GM18951 (cell line): ENCODE results near the gene MXD1.

Source experiments
- POLR2A ChIP-seq: IDR thresholded peaks from 4 replicates; pipeline ENCODE4 v1.6.1; 2011; ENCODE audit warnings: mild to moderate bottlenecking; ENCODE audit not compliant: insufficient read length, insufficient read depth; ENCODE audit errors: extremely low read depth
- in situ Hi-C: fragments of 300-500 bp; cut with MboI; formaldehyde crosslinking; loops from one replicate; pipeline ENCODE4 v1.12.0; 2022; ENCODE audit warnings: low sequenced_read_pairs, mixed read lengths, inconsistent platforms; ENCODE audit not compliant: unreplicated experiment

MXD1 gene

DNA sequence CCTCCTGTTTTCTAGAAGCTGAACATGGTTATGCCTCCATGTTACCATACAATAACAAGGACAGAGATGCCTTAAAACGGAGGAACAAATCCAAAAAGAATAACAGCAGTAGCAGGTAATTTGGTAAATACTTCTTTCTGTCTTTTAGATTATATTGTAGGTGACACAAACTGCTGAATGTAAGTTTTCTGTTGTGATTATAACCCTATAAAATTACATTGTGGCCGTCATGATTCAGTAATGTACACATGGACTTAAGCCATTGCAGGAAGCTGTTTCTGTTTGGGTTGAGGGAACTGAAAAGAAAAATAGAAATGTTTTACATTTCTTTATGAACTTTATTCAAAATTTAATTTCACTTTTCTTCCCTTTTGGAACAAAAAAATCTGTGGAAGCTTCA is 1.2 kb downstream of the MXD1 start:
- TF ChIP-seq POLR2A: no peak
- in situ Hi-C loops: loop anchor here (10.0 kb wide), 1 partner anchor 159 kb away; no protein-coding TSS in a partner anchor

DNA sequence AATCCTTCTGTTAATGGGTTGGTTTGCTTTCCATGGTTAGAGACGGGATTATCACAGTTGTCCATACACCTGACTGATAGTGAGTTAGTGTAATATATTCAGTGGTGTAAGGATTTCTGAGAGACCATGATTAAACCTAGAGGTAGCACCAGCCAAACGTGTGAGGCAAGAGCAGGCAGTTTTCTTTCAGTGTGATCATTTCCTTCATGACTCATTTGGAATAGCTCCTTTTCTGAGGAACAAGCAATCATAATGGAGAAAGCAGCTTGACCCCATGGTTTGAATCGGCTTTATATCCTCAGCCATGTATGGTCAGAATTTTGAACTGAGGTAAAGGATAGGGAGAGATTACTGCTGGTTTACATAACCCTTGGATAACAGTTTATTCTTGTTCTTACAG is 2.9 kb downstream of the MXD1 start:
- no peak for TF ChIP-seq POLR2A
- in situ Hi-C loops: loop anchor here (10.0 kb wide), 1 partner anchor 157 kb away; no protein-coding TSS in a partner anchor

DNA sequence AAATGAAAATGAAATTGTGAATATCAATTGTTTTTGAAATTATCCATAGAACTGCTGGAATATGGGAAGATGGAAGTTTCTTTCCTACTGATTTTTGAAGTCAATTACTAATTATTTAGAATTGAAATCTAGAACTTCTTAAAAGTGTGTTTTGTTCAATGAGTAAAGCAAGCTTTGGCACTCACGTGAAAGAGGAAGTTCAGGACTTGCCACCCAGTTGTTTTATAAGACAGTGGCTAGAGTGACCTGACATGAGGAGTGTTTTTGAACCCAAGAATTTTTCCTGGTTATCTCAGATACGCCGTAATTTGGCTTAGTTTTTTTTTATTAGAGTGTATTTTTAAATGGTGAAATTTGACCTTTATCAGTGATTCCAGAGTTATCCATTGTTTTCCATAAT is 3.5 kb downstream of the MXD1 start:
- TF ChIP-seq POLR2A: no peak
- in situ Hi-C loops: loop anchor here (10.0 kb wide), 1 partner anchor 156 kb away; no protein-coding TSS in a partner anchor

DNA sequence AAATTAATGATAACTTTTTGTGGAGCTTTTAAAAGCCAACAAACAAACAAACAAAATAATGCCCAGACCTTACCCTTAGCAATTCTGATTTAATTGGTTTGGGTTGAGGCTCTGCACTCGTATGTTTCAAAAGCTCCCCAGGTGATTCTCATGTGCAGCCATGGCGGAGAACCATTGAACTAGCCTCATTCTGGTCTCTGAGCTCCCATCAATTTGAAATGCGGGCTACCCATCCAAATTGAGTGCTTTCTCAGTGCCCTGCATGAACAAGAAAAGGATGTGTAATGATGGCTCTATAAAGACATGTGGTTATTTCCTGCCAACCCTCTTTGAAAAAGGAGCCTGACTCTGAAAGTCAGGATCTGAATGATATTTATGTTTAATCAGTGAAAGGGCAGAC is 8.2 kb downstream of the MXD1 start:
- in situ Hi-C loops: no loop called here
- no peak for TF ChIP-seq POLR2A

DNA sequence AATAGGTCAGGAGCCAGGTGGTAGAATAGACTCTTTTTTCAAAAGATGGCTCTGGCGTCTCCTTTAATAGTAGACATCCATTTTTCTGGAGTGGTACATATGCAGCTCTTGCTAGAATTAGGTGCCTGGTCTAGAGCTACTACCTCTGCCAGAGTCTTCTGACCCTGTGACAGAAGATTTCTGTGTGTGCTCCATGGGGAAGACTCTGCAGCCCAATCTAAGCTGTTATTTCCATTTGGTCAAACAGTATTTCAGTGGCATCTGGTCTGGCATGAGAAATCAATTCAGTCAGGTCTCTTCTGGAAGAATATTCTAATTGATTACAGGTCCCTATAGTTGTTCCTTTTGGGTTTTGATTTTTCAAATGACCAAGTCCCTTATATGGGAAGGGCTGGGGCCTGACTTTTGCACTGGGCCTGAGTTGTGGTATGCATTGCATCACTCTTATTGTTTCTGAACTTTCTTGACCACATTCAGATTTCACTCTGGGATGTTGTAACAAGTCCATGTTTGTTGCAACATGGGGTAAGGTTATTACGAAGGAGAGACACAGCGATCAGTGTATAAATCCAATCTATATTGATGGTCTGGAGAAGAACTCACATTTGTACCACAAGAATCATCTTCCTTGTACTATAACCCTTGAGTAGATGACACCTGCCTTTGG is 12.1 kb downstream of the MXD1 start:
- no peak for TF ChIP-seq POLR2A
- in situ Hi-C loops: no loop called here

DNA sequence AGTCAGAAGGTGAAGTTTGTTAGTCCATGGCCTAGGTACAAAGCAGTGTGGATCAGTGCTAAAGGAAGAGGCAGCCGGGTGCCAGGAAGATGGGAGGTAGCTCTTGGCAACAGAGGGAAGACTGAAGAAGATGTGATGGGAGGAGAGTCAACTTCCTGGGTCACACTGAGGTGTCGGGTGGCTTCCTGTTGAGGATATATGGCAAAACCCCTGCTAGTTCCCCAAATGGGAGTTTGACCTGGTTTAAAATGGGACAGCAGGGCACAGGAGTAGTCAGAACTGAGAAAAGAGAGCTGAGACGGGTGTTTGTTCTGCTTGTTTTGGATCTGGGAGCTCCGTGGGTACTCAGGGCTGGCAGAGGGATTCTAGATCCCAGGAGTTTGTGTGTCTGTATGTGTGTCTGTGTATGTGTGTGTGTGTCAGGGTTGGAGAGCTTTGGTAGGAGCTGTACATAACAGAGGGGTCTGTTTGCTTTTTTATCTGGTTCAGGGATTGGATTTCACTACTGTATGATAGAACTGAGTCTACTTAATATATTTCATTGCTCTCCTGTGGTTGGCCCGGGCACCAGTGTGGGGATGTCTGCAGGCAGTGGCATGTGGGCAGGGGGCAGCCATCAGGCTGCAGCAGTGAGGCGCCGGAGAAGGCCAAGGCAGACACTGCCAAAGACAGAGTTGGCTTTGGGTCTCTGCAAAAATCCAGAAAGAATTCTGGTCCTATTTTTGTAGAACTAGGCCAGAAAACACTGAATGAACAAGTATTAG is 17.1 kb downstream of the MXD1 start:
- in situ Hi-C loops: no loop called here
- no peak for TF ChIP-seq POLR2A

DNA sequence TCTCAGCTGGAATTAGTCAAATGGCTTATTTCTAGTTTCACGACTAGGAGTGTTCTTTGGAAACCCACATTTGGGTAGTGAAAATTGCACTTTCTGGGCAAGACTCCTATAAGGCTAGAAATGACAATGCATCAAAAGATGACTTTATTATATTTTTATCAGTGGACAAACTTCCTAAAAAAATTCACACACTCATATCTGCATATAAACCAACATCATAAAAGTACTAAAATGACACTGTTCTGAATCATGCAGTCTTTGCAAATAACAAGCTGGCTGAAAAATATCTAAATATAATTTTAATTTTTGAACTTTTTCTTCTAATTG is 17.6 kb downstream of the MXD1 start:
- in situ Hi-C loops: no loop called here

DNA sequence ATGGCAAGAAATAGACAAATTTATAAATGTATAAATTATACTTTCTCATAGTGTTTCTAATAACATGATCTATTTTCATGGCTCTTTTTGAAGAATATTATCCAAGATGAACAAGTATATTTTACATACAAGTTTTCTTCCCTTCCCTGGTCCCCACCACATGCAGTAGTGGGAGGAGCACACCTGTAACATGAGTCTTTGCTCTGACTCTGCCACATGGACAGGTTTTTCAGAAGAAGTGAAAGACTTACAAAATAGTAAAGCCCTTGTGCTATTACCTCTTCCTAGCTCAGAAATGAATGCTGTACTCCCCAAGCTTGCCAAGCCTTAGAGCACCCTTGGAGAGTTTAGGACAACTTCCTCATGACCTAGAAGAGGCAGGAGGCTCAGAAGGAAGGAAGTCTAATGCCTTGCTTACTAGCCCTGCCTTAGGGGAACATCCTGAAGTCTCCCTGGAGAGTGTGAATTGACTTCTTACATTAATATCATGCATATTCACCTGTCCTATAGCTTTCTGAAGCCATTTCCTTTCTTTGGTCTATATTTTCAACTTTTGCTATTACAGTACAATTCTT is 18.4 kb downstream of the MXD1 start:
- in situ Hi-C loops: no loop called here
- no peak for TF ChIP-seq POLR2A

More for the DNA sequence above, 17.6 kb downstream of the MXD1 start:
- TF ChIP-seq POLR2A: no peak

DNA sequence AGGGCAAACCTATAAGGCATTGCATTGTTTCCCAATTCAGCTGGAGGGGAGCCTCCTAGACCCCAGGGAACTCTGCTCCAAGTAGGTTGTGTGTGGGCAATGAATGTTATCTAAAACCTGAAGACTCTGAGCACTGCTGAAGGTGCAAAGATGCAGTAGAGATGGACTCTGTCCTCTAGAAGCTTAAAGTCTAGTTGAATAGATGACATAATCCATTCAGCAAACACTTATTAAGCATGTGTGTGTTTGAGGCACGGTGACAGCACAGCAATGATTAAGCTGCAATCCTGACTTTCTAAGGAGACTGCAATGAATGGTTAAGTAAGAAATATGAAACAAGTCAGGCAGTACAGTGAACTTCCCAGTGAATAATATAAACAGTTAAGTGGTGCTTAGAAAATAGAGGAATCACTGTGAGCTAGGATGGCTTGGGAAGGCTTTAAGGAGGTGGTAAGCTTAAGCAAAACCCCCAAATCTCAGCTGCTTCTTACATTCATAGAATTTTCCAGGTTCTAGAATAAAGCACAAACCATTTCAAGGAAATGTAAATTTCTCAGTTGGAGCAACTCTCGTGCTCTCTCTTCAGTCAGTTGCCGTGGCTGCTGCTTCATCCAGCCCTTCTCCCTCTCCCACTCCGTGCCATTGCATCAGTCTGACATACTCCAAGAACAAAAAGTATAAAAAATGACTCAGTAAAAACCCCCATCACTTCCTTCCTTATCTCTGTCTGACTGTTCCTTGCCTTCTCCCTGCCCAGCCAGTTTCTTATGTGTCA is 19.1 kb downstream of the MXD1 start:
- in situ Hi-C loops: no loop called here
- no peak for TF ChIP-seq POLR2A

DNA sequence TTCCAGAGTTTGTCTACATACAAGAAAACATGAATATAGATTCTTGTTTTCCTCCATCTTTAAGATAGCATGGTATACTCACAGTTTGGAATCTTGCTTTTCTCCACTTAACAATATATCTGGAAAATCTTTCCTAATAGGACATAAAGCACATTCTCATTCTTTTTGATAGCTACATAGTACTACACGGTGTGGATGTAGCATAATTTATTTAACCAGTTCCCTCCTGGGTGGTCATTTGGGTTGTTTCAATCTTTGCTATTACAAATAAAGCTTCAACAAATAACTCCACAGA is 19.7 kb downstream of the MXD1 start:
- no peak for TF ChIP-seq POLR2A
- in situ Hi-C loops: no loop called here

DNA sequence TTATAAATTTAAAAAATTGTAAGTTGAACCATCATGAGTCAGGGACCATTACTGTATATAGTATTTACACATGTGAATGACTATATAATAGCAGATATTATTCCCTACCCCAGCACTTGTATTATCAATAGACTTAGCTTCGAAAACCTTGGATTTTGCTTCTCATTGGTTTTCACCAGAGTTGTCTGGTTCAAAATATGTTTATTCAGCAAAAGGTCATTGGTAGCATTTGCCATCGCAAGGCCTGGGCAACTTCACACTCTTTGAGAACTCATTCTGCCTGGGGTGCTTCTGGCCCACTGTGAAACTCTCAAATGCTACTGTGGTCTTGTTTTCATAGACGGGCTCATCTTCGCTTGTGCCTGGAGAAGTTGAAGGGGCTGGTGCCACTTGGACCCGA is 20.1 kb downstream of the MXD1 start:
- no peak for TF ChIP-seq POLR2A
- in situ Hi-C loops: no loop called here

DNA sequence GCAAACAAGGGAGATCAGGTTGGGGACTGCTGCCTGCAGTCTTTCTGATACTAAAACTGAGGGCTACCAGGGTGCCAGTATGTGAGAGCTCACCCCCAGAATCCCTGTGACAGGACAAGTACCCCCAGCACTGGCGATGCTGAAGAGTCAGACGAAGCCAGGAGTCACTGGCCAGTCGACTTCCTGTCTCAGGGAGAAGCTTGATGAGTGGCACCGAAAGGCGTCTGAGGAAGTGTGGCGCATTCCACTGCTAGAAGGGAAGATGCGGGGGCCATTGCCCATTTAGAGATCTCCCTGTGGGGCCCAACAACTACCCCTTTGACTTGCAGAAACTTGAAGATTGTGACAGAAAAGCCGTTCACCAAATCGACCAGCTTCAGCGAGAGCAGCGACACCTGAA is 22.0 kb downstream of the MXD1 start:
- in situ Hi-C loops: no loop called here
- no peak for TF ChIP-seq POLR2A

DNA sequence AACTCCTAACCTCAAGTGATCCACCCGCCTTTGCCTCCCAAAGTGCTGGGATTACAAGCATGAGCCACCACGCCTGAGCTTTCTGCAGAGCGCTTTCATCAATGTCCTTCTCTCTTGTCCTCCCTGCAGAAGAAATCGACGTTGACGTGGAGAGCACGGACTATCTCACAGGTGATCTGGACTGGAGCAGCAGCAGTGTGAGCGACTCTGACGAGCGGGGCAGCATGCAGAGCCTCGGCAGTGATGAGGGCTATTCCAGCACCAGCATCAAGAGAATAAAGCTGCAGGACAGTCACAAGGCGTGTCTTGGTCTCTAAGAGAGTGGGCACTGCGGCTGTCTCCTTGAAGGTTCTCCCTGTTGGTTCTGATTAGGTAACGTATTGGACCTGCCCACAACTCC is 23.1 kb downstream of the MXD1 start:
- in situ Hi-C loops: no loop called here
- no peak for TF ChIP-seq POLR2A
